CD4-positive, alpha-beta T cell treated with Interferon alpha-2 for 1 hour (primary cell): ENCODE measurements around the gene HDAC4.
"Not testable (repeated sequence)": the region's sequence is repeated elsewhere in the genome, so short reads cannot be mapped to it uniquely, and the experiment has no call there.

Experiments used
- DNase-seq, 2 donors: peaks; one replicate each; pipeline ENCODE4 v3.0.0-alpha.2; 2020 to 2022

HDAC4 gene

DNA sequence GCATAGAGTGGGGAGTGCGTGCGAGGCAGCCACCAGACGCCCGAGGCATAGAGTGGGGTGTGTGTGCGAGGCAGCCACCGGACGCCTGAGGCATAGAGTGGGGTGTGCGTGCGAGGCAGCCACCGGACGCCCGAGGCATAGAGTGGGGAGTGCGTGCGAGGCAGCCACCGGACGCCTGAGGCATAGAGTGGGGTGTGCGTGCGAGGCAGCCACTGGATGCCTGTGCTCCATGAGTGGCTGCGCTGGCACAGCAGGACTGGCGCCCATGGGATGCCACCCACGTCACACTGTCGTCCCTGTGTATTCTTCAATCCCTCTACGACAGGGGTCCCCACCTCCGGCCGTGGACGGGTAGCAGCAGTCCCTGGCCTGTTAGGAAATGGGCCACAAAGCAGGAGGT, 221.9 kb downstream of the HDAC4 start:
- no peak for DNase-seq

DNA sequence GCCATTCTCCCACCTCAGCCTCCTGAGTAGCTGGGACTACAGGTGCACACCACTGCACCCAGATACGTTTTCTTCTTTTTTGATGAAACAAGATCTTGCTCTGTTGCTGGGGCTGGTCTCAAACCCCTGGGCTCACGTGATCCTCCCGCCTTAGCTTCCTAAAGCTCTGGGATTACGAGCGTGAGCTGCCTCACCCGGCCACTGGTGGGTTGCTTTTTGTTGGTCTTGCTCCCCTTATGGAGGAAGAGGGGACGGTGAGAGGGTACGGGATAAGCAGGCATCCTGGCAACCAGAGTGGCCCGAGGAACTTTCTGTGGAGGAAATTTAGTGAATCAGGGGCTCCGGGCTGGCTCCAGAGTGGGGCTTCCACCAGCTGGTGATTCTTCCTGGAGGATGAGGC, 222.3 kb downstream of the HDAC4 start:
- no peak for DNase-seq

DNA sequence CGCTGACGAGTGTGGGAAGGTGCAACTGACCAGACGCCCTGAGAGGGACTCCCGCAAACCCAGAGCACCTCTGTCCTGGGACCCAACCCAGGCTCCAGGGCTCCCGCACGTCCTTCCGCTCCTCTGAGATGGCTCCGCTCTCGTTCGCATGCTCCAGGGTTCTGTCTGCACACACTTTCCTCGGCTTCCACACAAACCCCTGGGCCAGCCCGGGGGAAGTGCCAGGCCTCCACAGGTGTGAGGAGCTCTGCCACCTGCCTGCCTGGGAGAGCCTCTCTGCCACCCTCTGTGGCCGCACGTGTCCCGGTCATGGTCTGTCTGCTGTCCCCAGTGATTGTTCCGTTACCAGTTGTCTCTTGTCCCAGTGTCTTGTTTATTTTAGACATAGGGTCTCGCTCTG, 222.9 kb downstream of the HDAC4 start:
- DNase-seq = no peak

DNA sequence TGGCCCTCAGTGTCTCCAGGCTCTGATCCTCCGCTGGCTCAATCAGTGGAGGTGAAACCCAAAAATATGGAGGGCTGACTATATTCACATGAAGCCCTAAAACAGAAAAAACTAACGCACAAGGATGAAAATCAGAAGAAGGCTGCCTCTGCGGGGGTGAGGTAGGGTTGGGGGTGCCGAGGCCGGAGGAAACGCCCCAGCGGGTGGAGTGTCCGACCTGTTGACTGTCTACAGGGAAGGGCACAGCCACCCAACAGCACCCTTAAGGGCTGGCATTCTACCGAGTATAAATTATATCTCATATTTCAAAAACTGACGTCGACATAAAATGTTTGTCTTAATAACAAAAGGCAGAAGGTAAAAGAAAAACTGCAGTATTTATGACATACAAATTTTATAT, 223.5 kb downstream of the HDAC4 start:
- no peak for DNase-seq

DNA sequence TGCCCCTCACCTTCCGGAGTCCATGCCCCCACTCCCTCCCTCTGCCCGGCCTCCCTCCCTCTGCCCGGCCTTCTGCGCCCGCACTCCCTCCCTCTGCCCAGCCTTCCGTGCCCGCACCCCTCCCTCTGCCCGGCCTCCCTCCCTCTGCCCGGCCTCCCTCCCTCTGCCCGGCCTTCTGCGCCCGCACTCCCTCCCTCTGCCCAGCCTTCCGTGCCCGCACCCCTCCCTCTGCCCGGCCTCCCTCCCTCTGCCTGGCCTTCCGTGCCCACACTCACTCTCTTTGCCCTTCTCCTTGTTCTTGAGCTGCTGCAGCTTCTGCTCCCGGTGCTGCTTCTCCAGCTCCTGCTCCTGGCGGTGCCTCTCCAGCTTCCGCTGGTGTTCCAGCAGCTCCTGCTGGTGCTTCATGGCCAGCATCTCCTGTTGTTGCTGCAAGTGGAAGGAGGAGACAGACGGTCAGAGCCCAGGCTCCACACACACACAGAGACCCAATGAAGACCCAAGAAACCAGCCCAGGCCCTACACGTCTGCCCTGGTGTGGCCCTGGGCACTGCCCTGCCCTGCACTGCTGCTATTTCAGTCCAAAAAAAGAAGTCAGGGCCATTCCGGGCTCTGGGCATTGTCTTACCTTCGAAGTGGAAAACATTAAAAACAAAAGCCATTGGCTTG, 224.5 kb downstream of the HDAC4 start:
- not testable (repeated sequence) for DNase-seq

DNA sequence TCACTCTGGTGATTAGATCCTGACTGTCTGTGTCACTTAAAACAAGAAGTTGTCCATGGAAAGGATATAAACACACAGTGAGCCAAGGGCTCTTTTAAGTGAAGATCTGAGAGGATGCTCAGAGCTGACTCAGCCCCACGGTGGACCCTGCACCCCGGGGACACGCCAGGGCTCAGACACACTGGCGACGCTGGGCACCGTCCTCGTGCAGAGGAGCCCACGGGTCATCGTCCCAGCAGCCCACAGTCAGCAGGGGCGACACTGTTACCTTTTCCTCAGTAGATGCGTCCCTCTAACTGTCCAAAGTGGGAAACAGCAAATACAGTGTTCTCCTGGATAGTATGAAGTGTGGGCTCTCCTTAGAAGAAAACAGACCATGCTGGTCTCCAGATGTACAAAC, 225.6 kb downstream of the HDAC4 start:
- DNase-seq = no peak

DNA sequence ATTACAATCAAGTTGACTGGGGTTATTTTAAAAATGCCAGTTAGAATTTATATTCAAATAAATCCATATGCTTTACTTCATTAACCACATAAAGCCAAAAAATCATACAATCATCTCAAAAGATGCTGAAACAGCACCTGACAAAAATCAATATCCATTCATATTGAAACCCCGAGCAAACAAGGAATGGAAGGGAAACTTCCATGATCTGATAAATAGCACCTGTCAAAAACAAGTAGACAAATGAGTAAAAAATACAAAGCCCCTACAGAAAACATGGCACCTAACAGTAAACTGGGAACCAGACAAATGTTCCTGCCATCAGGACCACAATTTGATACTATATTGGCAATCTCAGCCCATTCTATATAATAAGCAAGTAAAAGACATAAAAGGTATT, 227.5 kb downstream of the HDAC4 start:
- no peak for DNase-seq

DNA sequence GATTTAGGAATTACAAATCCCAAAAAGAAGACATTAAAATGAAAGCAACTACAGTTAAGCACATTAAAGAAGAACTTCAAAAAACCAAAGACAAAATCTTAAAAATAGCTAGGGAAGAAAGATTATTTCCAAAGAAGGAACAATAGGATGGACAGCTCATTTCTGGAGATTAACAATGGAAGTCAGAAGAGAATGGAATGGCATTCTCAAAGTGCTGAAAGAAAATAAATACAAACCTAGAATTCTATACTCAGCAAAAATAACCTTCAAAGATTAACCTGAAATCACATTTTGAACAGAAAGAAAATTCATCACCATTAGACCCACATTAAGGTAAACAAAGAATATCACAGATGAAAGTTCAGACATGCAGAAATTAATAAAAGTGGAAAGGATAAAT, 229.2 kb downstream of the HDAC4 start:
- no peak for DNase-seq

DNA sequence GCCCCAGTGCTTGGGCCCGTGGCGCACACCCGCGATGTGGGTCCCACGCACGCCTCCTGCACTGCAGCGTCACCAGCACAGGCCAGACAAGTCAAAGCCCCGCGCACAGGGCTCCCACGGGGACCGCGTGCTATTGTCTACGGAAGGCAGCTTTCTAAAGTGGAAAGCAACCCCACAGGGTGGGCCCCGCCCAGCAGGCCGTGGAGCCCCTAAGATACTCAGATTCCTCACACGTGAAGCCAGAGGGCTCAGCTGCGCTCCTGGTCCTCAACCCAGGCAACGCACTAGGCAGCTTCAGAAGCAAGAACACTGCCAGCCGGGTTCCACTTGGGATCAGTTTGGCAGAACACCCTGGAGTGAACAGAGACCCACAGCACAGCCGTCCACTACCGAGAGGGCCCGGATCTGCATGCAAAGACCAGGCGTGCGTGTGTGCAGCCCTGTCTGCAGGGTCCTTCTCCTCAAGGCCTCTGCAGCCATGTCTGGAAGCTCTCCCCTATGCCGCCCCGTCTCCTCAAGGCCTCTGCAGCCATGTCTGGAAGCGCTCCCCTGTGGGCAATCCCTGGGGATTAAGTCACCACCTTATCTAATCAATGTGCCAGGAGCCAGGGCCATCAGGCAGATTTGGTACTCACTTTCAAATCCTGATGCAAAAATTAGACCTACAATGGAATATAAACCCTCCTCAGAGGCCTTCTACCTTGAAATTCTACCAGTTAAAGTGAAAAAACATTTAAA, 231.3 kb downstream of the HDAC4 start:
- no peak for DNase-seq

DNA sequence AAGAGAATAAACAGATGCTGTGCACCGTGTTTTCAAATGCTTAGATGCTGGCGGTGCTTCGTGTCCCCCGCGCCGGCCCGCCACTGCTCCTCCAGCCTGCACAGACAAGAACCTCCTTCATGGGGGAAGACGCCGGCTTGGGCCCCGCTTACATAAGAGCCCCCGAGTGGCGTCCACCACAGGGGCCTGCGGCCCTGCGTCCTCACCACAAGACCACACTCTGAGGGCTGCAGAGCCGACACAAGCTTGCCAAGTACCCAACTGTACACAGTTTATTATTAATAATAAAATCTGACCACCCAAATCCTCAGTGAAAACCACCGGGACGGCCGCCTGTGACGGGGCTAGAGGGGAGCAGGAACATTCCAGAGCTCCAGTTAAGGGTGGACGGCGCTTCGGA, 232.2 kb downstream of the HDAC4 start:
- no peak for DNase-seq

DNA sequence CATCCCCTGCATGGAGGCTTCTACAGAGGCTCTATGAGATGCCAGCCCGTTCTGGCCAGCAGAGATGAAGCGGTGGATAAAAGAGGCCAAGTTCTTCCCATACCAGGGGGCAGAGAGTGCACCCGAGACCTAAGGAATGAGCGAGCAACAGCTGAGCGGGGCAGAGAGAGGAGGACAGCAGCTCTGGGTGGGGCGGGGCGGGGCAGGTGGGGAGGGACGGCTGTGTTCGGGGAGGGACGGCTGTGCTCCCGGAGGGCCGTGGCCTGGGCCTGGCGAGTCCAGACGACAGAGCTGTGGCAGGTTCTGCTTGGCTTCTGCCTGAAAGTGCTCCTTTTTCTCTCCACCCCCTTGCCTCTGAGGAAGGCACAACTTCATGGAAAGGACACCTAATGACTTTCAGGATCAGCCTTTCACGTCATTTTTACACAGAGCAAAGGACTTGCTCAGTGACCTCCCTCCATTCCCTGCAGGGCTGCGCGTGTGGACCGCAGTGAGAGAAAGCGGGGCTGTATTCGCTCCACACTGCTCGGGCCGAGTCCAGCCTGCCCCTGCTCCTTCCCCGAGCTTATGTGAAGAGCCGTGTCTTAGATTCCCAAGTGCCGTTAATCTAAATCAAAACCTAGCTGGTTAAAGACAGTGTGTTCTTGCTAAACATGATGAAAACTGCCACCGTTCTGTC, 232.9 kb downstream of the HDAC4 start:
- DNase-seq = no peak

DNA sequence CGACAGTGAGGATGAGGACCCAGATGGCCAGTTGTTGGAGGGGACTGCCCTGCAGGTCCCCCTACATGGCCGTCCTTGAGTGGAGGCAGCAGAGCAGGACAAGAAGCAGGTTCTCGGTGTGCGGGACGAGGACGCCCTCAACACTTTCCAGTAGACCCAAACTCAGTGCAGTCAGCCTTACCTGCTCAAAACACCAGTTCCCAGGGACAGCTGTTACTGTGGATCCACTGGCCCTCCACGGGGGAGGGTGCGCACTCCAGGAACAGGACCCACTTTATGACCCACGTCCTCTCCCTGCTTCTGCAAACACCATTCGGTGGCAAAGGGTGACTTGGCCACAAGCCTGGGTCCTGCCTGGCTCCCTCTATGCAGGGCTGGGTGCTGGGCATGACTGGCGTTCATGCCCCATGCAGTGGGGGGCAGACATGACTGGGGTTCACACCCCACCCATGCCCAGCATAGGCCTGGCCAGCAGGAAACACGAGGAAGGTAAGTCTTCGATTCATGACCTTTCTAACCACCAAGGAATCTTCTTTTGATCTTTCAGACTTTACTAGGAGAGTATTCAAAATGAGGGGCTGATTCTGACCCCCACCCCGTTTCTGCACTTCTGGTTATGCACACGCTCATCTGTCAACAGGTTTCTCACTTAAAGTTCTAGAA, 233.7 kb downstream of the HDAC4 start:
- no peak for DNase-seq

DNA sequence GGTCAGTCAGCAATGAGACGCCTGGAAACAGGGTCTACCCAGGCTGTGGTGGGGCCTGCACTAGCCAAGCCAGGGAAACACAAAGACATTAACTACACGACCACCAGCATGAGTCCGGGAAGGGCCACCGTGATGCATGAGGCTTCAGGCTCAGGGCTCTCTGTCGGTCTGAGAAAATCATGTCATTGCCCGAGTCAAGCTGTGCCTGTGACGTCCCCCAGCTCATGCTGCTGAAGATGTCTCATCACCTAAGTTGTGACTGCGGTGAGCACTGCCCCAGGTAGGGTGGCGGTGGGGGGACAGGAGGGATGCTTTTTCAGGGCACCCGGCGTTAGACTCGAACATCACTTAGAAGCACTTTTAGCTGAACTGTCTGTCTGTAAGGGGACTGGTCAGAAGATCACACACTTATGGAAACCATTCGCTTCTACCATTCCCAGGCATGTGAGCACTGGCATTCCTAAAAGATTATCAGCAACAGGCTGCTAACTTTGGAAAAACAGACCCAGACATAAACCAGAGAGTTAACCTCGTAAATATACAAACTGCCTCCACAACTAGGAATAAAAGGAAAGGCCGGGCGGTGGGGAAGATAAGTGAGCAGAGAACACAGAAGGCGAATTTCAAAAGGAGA, 234.5 kb downstream of the HDAC4 start:
- DNase-seq = no peak

DNA sequence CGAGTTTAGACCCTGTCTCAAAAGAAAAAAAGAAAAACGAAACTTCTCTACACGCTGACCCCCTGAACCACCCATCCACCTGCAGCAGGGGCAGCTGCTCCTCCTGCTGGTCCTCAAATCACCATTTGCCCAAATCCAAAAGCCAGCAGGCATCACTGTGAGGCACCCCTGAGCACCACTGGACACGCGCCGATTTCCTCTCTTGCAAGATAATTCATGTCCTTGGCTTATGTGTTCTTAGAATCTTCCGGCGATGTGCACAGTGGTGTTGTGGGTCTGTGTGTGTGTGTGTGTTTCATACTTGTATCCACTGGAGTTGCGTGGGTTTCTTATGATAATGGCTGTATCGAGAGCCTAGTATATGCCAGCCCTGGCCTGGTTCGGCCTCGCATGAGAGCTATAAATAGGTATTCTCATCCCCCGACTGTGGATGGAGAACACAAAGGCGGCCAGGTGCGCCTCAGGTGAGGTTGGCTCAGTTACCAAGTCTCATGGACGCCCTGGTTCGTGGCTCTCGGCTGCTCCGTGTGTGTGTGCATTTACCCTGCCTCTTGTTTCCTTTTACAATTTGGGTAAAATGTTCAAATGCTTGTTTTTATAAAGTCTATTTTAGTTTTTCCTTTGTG, 235.5 kb downstream of the HDAC4 start:
- DNase-seq = no peak

DNA sequence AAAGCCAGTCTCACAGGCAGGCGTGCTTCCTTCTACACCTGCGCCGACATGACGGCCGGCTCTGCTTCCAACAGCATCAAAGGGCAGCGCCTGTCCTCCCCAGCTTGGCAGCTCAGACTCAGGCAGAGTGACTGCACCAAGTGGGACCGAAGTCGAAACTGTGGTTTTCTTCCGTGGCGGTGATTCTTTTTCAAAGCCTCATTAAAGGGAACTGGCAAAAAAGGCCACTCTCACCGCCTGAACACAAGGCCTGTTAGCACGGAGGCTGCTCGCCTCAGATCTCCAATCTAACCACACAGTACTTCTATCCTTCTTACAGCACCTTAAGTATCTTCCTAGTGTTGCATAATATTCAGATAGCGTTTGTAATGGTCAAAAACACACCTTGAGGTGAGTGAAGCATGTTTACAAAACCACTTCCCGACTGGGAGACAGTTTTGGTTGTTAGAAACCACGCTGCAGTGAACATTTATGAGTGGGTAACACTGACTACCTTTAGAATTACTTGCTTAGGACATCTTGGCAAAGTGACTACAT, 236.4 kb downstream of the HDAC4 start:
- DNase-seq = peak in 1 of 2 donors; percentile 34

DNA sequence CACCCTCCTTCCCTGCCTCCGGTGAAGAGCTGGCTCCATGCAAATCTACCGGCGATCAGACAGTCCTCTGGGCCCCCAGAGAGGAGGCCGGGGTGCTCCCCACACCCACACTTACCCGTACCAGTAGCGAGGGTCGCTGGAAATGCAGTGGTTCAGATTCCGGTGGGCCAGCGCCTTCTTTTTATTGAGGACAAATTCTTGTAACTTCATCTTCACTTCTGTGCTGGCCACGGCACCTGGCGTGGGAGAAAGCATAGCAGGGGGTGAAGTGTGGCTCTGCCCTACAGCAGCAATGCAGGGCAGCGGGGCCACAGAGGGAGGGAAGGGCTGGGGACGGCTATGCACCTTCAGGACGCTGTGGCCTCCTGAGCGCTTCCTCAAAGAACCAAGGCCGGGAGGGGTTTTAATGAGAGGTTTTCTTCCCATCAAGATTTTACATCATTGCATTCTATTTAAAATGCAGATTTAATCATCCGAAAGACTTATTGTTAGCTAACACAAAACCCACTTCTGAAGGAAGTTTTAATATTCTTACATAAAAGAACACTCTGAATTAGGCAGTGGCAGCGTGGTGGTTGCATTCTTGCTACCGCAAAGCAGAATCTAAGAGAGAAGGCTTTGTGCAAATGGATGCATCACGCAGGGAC, 237.0 kb downstream of the HDAC4 start:
- DNase-seq = no peak

DNA sequence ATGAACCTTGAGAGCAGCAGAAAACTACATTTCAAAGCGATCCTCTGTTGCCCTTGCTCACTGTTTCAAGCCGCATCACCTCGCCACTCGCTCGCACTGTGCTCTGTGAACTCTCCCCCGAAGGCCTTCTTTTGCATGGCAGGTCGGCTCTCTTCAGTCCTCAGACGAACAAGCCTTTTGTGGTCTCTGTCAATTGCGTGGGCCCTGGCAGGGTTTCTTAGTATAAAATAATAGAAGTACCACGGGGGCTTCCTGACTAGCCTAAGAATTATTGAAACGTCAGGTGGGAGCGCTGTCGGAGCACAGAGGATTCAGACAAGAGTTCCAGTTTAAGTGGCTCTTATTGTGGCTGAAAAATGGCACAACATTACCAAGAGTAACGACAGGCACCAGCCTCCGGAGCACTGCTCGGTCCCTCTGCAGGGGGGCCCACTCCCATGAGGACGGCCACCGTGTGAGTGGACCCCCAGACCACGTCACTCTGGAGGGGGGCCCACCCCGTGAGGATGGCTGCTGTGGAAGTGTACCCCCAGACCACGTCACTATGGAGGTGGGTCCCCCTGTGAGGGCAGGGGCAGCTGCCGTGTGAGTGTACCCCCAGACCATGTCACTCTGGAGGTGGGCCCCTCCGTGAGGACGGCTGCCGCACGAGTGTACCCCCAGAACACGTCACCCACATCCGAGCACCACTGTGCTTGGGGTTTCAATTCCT, 237.7 kb downstream of the HDAC4 start:
- no peak for DNase-seq

DNA sequence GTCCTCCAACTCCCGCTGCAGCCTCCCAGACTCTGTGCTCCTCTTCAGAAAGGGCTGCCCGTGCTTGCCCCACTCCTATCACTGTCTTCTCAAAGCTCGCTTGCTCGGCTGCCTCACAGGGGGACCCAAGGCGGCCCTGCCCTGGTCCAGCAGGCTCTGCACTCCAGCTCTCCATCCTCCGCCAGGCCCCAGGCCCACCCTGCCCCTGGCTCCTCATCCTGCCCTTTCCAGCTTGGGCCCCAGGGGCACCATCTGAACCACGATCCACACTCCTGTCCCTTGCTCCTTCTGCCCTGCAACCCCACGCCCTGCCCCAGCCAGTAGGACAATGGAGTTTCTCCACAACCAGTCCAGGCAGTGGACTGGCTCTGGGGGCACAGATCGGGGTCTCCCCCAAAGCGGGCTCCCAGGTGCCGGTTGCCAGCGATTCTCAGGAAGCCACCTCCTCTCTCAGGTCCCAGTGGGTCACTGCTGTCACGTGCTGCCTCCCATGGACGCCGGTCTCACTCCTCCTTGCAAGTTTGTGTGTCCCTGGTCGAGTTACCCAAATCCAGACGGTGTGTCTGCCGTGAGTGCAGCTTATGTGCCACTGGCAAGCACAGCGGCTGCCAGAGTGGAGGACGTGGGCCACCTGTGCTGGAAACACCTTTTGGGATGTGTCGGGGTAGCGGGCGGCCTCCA, 238.5 kb downstream of the HDAC4 start:
- DNase-seq = no peak

DNA sequence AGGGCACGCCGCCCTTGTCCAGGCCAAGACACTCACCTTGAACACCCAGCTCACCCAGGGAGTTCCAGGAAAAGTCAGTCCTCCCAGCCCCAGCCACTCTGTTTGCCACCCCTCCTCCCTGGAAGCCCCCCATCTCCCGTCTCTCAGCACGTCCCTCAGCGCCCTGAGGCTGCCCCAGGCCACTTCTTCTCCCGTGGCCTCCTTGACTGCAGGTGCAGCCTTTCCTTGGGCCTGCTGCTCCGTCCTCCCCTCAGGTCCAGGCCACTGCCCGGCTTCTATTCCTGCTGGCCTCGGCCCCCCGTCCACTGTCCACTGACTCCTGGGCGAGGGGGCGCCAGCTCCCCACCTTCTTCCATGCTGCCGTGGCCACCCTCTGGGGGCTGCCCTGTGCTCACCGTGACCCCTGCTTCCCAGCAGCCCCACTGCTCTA, 239.1 kb downstream of the HDAC4 start:
- no peak for DNase-seq
